Stimulated activated CD8-positive, alpha-beta memory T cell treated with anti-CD3 and anti-CD28 coated beads, Interleukin-15, amount 100 ng/mL, for 1 hour (primary cell): ENCODE measurements around the gene CCDC141.
"Not testable (repeated sequence)": the region's sequence is repeated elsewhere in the genome, so short reads cannot be mapped to it uniquely, and the experiment has no call there.

ENCODE experiments used
- DNase-seq: peaks from one replicate; pipeline ENCODE4 v3.0.0-alpha.2; 2020; ENCODE audit warnings: low read depth

CCDC141 gene, protein sequence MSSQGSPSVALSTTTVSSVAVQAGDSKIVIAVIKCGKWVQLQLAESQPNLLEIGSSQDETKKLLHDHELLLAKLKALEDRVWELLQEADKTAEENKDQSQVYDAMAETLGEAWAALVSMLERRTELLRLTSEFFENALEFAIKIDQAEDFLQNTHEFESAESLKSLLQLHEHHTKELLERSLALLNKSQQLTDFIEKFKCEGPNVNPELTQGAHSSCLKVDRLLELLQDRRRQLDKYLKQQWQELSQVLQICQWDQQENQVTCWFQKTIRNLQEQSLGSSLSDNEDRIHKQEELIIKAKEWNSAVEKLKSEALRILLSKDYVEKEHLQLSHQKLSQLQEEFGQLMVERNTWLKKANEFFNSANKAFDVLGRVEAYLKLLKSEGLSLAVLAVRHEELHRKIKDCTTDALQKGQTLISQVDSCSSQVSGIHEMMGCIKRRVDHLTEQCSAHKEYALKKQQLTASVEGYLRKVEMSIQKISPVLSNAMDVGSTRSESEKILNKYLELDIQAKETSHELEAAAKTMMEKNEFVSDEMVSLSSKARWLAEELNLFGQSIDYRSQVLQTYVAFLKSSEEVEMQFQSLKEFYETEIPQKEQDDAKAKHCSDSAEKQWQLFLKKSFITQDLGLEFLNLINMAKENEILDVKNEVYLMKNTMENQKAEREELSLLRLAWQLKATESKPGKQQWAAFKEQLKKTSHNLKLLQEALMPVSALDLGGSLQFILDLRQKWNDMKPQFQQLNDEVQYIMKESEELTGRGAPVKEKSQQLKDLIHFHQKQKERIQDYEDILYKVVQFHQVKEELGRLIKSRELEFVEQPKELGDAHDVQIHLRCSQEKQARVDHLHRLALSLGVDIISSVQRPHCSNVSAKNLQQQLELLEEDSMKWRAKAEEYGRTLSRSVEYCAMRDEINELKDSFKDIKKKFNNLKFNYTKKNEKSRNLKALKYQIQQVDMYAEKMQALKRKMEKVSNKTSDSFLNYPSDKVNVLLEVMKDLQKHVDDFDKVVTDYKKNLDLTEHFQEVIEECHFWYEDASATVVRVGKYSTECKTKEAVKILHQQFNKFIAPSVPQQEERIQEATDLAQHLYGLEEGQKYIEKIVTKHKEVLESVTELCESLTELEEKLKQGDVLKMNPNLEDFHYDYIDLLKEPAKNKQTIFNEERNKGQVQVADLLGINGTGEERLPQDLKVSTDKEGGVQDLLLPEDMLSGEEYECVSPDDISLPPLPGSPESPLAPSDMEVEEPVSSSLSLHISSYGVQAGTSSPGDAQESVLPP (N-terminal part only)

DNA sequence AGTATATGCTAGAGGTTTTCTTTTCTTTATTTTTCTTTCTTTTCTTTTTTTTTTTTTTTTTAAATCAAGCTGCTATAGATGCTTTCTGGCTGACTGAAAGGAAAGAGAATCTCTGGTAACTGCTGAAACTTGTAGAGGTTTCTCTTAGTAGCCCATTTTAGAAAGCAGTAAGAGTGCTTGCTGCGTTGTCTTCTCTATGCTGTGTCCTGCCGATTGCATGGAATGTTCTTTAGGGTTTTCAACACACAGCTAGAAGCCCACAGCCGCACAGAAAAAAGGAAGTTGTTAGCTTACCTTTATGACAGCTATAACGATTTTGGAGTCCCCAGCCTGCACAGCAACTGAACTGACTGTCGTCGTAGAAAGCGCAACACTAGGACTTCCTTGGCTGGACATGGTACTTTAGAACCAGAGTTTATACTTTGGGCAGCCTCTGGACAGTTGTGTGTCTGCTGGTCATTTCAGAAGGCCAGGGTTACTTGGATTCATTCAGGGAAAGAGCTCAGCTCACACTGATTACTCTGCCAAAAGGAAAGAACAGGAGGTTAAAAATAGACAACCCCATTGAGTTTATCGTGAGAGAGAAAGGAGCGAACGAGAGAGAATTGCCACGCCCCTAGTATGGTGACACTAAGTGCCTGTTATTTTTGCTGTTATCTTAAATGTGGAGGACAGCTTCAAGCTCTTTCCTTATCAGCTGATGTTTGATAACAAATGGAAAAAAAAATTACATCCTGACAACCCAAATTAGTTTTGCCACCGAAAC is at the start of gene CCDC141:
TSS of gene CCDC141 (minus strand) at position 592 of the 766 bp plus-strand sequence. CDS start at position 396, 196 bp downstream.
- no peak for DNase-seq

DNA sequence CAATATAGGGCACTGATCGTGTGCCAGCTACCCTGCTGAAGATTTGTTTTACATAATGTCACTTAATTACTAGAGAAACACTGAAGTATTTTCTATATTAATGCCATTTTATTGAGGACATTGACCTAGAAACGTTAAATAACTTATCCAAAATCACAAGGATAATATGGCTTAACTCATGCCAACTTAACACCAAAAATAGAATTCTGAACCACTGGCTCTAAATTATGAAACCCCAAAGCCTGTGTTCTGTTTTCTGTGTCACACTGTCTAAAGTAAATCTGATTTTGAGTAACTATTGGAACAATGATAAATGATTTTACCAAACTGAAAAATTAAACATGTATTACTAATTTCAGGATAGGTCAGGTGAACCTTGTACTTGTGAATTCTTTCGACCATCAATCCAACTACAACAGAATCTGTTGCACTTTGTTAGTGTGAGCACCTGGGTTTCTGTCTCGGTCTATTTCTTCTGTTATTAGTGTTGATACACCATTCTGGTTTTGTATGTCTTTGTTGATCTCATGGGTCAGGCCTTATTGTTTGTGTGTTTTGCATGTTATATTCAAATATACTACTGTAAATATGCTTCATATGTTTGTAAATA is 48.2 kb upstream of the CCDC141 start:
- DNase-seq = no peak

DNA sequence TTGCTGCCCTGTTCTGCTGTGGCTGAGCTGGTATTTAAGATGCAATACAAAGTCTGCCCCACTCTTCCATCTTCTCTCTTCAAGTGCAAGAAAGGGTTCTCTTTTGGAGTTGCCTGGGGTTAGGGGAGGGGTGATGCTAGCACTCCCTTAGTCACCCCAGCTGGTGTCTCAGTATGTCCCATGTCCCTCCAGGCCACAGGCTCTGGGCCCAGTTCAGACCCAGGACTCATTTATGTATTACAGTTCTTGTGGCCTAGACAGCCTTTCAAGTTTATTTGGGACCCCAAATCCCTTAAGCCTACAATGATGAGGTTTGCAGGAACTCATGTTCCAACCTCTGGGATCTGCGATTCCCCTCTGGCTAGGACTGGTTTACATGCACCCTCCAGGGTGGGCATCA is 47.2 kb upstream of the CCDC141 start:
- no peak for DNase-seq

DNA sequence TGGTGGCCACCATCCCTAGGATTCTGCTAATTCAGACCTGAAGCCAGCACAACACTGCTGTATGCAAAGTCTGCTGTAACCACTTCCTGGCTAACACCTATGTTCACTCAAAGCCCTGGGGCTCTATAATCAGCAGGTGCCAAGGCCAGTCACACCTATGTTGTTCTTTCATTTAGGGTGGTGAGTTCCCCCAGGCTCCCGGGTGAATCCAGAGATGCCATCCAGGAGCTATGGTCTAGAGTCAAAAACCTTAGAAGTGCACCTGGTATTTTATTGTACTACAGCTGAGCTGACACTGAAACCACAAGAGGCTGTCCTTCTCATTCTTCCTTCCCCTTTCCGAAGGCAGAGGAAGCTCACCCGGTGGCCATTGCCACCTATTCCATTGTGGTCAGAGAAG is 46.2 kb upstream of the CCDC141 start:
- DNase-seq = no peak

DNA sequence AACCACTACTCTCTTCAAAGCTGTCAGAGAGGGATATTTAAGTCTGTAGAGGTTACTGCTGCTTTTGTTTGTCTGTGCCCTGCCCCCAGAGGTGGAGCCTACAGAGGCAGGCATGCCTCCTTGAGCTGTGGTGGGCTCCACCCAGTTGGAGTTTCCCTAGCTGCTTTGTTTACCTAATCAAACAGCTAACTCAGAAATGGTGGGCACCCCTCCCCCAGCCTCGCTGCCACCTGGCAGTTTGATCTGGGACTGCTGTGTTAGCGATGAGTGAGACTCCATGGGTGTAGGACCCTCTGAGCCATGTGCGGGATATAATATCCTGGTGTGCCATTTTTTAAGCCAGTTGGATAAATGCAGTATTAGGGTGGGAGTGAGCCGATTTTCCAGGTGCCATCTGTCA is 43.0 kb upstream of the CCDC141 start:
- not testable (repeated sequence) for DNase-seq

DNA sequence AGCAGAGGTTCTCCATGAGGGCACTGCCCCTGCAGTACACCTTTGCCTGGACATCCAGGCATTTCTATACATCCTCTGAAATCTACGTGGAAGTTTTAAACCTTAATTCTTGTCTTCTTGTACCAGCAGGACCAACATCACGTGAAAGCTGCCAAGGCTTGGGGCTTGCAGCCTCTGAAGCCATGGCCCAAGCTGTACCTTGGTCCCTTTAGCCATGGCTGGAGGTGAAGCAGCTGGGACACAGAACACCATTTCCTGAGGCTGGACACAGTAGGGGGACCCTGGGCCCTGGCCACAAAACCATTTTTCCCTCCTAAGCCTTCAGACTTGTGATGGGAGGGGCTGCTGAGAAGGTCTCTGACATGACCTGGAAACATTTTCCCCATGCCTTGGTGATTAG is 32.8 kb upstream of the CCDC141 start:
- no peak for DNase-seq

DNA sequence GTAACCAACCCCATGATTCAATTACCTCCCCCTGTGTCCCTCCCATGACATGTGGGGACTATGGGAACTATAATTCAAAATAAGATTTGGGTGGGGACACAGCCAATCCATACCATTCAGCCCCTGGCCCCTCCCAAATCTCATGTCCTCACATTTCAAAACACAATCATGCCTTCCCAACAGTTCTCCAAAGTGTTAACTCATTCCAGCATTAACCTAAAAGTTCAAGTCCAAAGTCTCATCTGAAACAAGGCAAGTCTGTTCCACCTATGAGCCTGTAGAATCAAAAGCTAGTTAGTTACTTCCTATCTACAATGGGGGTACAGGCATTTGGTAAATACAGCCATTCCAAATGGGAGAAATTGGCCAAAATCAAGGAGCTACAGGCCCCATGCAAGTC is 32.0 kb upstream of the CCDC141 start:
- no peak for DNase-seq

DNA sequence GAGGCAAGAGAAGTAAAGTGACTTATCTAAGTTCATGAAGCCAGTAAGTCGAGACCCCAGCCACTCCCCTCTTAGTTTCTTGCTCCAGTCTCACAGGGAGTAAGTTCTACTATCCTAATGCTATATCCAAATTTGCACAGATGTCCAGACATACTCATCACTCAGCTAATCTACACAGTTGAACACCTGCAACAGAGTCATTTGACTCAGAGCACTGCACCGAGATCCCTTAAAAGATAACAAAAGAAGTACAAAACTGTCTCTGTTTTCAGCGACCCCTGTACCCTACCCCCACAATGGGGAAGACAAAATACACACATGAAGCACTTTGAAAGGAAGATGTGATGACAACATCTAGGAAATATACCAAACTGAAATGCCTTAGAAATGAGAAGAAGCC is 22.6 kb upstream of the CCDC141 start:
- no peak for DNase-seq

DNA sequence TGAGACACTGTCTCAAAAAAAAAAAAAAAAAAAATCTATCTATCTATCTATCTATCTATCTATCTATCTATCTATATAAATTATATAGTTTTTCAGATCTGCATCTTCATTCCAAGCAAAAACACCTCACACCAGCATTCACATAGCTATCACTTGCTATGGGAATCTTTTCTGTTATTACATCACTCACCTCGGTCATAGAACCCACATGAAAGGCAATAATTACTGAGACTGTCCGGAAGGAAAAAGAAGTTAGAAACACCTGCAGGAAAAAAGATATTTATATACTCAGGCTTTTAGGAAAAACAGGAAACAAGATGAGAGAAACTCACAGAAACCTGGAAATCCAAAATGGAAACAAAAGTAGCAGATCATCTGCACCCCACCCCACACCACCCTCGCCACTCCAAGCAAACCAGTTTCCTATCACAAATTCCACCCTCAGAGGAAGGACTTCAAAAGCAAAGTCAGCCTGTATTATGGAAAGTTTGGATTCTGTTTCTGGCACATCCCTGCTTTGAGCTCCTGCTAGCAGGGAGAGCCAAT is 21.9 kb upstream of the CCDC141 start:
- no peak for DNase-seq

DNA sequence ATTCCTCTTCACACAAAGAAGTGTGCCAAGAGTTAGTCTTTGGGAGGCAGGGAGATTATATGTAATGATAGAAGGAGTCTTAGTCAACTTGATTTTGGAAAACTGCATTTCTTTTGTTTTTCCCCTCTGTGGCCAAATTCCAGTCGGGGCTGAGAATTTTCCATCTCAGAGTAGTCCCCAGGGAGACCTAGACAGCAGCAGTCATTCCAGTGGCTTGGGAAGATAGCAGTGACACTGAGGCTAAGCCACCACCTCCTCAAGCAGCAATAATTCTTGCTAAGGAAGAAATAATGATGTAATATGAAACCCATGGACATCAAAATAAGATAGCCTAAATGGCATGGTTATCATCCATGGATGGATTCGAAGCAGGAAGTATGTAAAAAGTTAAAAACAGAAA is 21.0 kb upstream of the CCDC141 start:
- DNase-seq = no peak

DNA sequence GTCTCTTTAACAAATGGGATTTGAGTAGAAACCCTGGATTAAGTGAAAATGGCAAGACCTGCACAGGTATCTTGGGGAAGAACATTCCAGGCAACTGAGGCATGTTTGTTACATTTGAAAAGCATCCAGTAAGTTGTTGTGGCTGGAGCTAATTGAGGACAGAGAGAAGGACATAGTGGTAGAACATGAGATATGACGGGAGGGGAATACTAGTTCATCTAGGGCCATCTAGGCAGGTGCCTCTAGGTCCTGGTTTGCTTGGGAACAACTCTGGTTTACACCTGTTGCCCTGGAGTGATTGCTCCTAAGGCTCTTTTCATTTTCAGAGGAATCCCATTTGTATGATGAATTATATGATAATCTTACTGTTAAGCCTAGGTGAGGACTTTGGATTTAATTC is 19.7 kb upstream of the CCDC141 start:
- DNase-seq = no peak

DNA sequence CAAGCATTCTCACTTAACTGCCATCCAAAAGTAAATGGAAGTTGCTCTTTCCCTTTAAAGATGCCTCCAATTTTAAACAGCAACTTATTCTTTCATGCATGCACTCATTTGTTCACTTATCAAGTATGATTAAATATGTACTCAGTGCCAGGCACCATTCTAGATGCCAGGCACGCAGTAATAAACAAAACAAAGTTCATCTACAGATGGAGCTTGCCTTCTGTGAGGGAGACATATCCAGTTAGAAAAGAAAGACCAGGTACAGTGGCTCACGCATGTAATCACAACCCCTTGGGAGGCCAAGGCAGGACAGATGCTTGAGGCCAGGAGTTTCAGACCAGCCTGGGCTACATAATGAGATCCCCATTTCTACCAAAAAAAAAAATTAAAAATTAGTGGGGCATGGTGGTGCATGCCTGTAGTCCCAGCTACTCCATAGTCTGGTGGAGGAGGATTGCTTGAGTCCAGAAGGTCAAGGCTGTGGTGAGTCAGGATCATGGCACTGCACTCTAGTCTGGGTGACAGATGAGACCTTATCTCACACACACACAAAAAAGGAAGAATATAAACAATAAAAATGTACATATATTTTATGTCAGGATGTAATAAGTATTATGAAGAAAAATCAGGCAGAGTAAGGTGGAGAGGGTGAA is 19.2 kb upstream of the CCDC141 start:
- DNase-seq = no peak

DNA sequence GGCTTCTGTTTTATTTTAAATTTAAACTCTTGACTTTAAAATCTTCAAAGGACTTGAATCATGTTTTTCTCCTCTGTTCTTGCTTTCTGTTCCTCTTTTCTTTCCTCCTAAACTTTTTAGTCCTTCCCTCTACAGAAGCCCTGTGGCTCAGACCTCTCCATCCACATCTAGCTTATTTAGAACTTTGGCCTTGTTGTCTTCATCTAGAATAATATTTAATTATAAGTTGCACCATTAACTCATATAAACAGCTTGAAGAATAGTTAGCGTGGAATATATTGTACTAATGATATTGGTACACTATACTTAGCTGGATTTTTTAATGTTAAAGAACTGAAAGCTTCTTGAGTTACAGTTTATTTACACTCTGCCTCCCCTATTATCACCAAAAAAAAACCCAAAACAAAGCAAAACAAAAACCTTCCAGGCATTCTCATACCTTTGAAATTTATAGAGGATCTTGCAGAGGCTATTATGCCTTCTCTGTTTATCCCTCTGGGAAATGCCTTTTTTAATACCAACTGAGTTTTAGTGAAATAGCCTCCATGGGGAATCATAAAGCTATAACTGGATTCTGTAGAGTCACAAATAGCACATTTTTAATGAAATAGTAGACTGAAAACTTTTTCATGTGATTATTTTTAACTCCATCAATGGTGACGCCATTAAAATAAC is 9.2 kb upstream of the CCDC141 start:
- no peak for DNase-seq

DNA sequence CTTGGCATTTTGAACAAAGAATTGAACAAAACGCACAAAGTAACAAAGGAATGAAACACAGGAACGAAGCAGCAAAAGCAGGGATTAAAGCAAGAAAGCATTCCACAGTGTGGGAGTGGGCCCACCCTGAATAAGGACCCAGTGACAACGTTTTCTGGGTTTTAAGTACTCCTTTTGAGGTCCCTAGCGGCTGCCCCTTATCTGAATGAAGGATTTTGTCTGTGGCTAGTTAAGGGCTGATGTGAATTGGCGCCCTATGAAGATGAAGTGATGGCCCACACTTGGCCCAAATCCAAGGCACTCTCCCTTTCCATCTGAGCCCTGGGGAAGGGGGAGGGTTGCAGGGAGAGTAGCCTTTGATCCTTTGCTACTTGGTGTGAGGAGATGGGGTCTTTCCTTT is 7.8 kb upstream of the CCDC141 start:
- no peak for DNase-seq

DNA sequence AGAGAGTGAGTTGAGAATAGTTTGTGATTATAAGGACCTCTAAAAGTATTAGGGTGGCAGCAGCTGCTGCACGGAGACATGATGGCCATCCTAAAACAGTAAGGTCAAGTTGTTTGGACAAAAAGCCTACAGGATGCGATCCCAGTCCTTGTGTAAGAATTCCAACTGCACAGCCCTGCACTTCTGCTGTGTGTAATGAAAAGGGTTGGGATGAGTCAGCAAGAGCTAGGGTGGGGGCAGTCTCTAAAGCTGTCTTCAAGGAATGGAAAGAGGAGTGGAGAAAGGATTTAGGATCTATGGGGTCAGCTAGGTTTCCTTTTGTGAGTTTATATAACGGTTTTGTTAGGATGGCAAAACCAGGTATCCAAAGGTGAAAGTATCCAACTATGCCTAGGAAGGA is 3.6 kb upstream of the CCDC141 start:
- DNase-seq = not testable (repeated sequence)

DNA sequence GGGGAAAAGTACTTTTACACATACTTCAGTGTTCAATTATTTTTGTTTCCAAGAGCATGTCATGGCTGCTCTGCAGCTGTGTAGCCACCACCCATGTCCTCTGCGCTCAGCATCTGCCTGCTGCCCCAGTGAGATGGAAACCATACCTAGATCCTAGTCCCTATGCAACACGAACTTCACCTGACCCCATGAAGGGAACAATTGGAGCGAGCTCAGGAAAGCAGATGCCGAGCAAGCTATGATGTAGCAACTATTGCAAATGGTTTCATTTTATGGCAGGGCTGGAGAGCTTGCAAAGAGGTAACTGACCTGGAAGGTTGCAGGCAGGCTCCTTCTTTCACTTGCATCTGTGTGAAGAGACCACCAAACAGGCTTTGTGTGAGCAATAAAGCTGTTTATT is 1.3 kb upstream of the CCDC141 start:
- no peak for DNase-seq

DNA sequence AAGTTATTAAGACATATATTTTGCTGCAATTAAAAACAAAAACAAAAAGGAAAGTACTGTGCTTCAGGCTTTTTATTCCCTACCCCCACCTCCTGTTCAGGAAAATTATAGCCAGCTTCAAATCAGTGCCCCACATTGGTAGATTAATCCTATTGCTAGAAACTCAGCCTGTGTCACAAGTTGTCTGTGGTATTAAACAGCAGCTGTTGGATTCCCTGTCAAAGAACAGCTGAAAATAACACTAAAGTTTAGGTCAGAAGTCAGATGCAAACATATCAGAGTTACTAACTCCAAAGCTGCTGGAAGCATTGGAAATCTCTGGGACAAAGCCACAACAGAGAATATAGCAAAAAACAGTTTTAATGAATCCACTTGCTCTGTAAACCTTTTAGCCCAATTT is 818 bp upstream of the CCDC141 start:
- no peak for DNase-seq

DNA sequence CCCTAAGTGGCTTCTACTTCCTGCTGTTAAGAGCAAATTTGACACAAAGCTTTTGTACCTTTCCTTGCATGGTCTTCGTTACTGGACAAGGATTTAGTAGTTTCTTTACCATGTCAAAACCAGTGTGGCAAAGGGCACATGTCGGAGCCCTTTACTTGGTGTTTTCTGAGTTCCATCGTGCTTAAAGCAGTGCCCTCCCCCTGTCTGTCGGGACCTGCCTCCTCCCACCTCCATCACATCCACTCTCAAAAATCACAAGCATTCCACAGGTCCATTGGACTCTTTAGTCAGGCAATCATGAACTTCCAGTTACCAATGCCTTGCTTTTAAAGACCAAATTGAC is 763 bp downstream of the CCDC141 start:
- DNase-seq = no peak

DNA sequence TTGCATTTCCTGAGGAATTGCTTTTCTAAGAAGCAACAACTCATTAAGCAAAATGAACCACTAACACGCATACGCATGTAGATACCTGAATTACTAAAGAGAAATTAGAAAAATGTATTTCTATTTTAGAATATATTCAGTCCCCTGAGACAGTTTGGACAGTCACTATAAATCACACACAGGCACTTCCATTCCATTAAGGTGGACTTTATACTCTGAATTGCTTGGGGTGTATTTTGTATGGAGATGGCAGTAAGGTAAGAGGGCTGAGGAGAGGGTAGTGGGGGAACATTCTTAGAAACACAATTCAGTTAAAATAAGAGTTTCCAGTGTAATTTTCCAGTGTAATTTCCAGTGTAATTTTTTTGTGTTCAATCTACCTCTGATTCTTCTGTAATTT is 1.8 kb downstream of the CCDC141 start:
- DNase-seq = no peak

DNA sequence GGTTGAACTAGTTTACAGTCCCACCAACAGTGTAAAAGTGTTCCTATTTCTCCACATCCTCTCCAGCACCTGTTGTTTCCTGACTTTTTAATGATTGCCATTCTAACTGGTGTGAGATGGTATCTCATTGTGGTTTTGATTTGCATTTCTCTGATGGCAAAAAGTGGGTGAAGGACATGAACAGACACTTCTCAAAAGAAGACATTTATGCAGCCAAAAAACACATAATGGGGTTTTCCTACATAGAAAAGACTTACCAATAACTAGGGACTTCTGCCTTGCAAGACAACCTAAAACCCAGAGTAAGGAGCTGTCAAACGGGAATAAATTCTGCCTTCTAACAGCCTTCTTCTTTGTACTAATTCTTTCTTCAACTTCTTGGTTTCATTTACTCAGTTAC is 4.3 kb downstream of the CCDC141 start:
- DNase-seq = not testable (repeated sequence)
